GM12892 (cell line): Measurements from ENCODE around the gene LUC7L.
"Not testable (repeated sequence)": the region's sequence is repeated elsewhere in the genome, so short reads cannot be mapped to it uniquely, and the experiment has no call there.

Experiments used
- POLR2A ChIP-seq: IDR thresholded peaks from 2 replicates; pipeline ENCODE4 v1.6.1; 2011; ENCODE audit warnings: low read depth, low read length, control low read depth
- POLR2AphosphoS5 ChIP-seq: IDR thresholded peaks from 2 replicates; pipeline ENCODE4 v1.6.1; 2011; ENCODE audit warnings: low read depth, low read length, control low read depth
- TAF1 ChIP-seq: IDR thresholded peaks from 2 replicates; pipeline ENCODE4 v1.6.1; 2011; ENCODE audit warnings: low read depth, mild to moderate bottlenecking, control low read depth, low read length, borderline replicate concordance

DNA sequence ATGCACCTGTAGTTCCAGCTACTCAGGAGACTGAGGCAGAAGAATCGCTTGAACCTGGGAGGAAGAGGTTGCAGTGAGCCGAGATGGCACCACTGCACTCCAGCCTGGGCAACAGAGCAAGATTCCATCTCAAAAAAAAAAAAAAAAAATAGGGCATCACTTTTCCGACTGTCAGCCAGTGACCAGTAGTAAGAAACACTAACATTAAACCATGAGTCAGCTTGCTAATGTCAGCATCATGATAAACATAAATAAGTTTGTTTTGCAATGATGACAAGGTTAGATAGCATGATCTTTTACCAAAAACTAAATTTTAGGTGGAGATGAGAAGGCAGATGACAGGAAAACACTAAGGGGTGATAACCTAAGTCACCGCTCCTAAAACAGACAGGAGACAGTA lies 19.9 kb downstream of the LUC7L start:
- TF ChIP-seq POLR2A, POLR2AphosphoS5, TAF1: not testable (repeated sequence)
